ENCODE data around the gene GRID2IP. TPM values are rescaled to one million over a fixed set of nuclear protein-coding genes. Genes with fewer than 3 reads are reported as not detected.

The GRID2IP gene
- total and polyA plus RNA-seq, 2 of the 8 experiments (the other 6 are each of a cell fraction or from before 2014, with no cell fraction given): 0.80 to 1.3 TPM

- H3K9ac ChIP-seq (replicated peaks in 1 of 4; ENCODE audit: extremely low read depth in 1 of 4, low read depth in 3 of 4, low read length in 3 of 4): no peak overlapping the region
- no peaks in the 10 kb centered on the region for H4K20me1 ChIP-seq (replicated peaks in 1 of 2; ENCODE audit: control insufficient read depth in 1 of 2, insufficient read depth in 2 of 2, low read length in 2 of 2)
- no peak overlapping the region for H4K5ac ChIP-seq (ENCODE audit: insufficient read length, low read depth, low read length)
- no peak overlapping the region for H2BK15ac ChIP-seq (ENCODE audit: low read length)
- H3K23me2 ChIP-seq (ENCODE audit: low read depth, low read length): no peaks in the 10 kb centered on the region
- no peak overlapping the region for H3K14ac ChIP-seq (ENCODE audit: insufficient read length)
- no peak overlapping the region for H3K18ac ChIP-seq (ENCODE audit: extremely low read depth, low read length)
- H3K4me2 ChIP-seq (ENCODE audit: insufficient read depth in 1 of 2, low read depth in 2 of 2, low read length in 2 of 2): no peak overlapping the region
- H3K56ac ChIP-seq (replicated peaks; ENCODE audit: insufficient read length, low read depth, low read length): no peak overlapping the region
- no peak overlapping the region for H2BK5ac ChIP-seq (ENCODE audit: low read depth, low read length)
- H4K8ac ChIP-seq (ENCODE audit: extremely low read depth, insufficient read depth, low read length): no peak overlapping the region
- H2BK20ac ChIP-seq (ENCODE audit: low read length): no peak overlapping the region
- ChIA-PET POLR2A (ENCODE audit: partially characterized antibody) (interaction anchor here (0.7 kb wide), 1 partner anchor 12 kb away, joined by 3 read pairs; no protein-coding TSS in a partner anchor), CTCF (ENCODE audit: partially characterized antibody) (interaction anchor here (0.8 to 8.7 kb wide), 3 partner anchors 11 to 56 kb away, joined by 3 to 63 read pairs (median 54); no protein-coding TSS in a partner anchor)
- no peaks in the 10 kb centered on the region for H3K4me1 ChIP-seq (replicated peaks in 1 of 4; ENCODE audit: control insufficient read depth in 3 of 4, insufficient read depth in 4 of 4, low read length in 3 of 4)
- no peak overlapping the region for H3K27ac ChIP-seq (ENCODE audit: low read depth, low read length)
- no peaks in the 10 kb centered on the region for H3K9me3 ChIP-seq (ENCODE audit: insufficient read depth in 2 of 2, low read depth in 1 of 2, low read length in 1 of 2)
- no peak overlapping the region for H2AFZ ChIP-seq (ENCODE audit: low read length)
- FAIRE-seq (no peak), DNase-seq (ENCODE audit: low read depth in 1 of 2, low spot score in 2 of 2) (no peak)
- H3K79me1 ChIP-seq (ENCODE audit: low read depth, low read length): no peaks in the 10 kb centered on the region
- no peak overlapping the region for H4K91ac ChIP-seq (replicated peaks; ENCODE audit: insufficient read length, low read length)
- no peak overlapping the region for H3K4ac ChIP-seq (replicated peaks; ENCODE audit: insufficient read length, low read depth, low read length)
- no peaks in the 10 kb centered on the region for H3K79me2 ChIP-seq (ENCODE audit: control insufficient read depth in 1 of 2, insufficient read depth in 2 of 2, low read length in 2 of 2)
- no peak overlapping the region for H2BK12ac ChIP-seq (ENCODE audit: low read depth, low read length)
- no peak overlapping the region for H3K4me3 ChIP-seq (ENCODE audit: extremely low read depth in 1 of 4, insufficient read depth in 2 of 4, low read depth in 3 of 4, low read length in 4 of 4)
- H2AK5ac ChIP-seq (ENCODE audit: low read depth, low read length): no peak overlapping the region
- H3K23ac ChIP-seq (ENCODE audit: insufficient read length): no peak overlapping the region
- no peaks in the 10 kb centered on the region for H3K27me3 ChIP-seq (replicated peaks in 1 of 4; ENCODE audit: control insufficient read depth in 3 of 4, extremely low read depth in 1 of 4, insufficient read depth in 3 of 4, low read length in 3 of 4)
- no peaks in the 10 kb centered on the region for H3K36me3 ChIP-seq (ENCODE audit: control insufficient read depth in 2 of 4, insufficient read depth in 4 of 4, low read length in 3 of 4)
- WGBS, 2 experiments (ENCODE audit: extremely low coverage in 1 of 2, insufficient coverage in 1 of 2, insufficient read length in 1 of 2, insufficient replicate concordance in 2 of 2, low coverage in 1 of 2, low lambda C conversion rate in 2 of 2, missing lambda C conversion rate in 1 of 2): 88% methylated on average over 7 of the region's 7 CpGs; no CpG with 5 or more reads in 1 of the 2 experiments
- no peak overlapping the region for H2BK120ac ChIP-seq (replicated peaks; ENCODE audit: low read depth, low read length)
- TF ChIP-seq KDM1A (IDR thresholded peaks at IDR 0.05; ENCODE audit: borderline replicate concordance, low read length) (no peak), MAFK (IDR thresholded peaks at IDR 0.05; ENCODE audit: low read depth, low read length) (no peak), EGR1 (IDR thresholded peaks at IDR 0.05; ENCODE audit: borderline replicate concordance, low read depth, low read length) (no peak), JUN (IDR thresholded peaks at IDR 0.05; ENCODE audit: low read depth, low read length) (no peak), POLR2AphosphoS5 (IDR thresholded peaks at IDR 0.05; ENCODE audit: low read depth, low read length) (no peak), ASH2L (IDR thresholded peaks at IDR 0.05; ENCODE audit: low read length) (no peak), RXRA (IDR thresholded peaks at IDR 0.05; ENCODE audit: insufficient read depth, low read depth, low read length) (no peak), SIX5 (IDR thresholded peaks at IDR 0.05; ENCODE audit: low read depth, low read length) (no peak), EP300 (IDR thresholded peaks at IDR 0.05; ENCODE audit: borderline replicate concordance in 1 of 2, low read depth in 2 of 2, low read length in 2 of 2) (no peak), BRCA1 (IDR thresholded peaks at IDR 0.05; ENCODE audit: low read depth, low read length) (no peak), ATF3 (IDR thresholded peaks at IDR 0.05; ENCODE audit: insufficient read depth, low read depth, low read length) (no peak), FOSL1 (IDR thresholded peaks at IDR 0.05; ENCODE audit: insufficient read depth, low read depth, low read length) (no peak)
Measured at GRCh38 chr7:6571160-6571779, 20.0 kb upstream of the GRID2IP start.
